ENCODE data around the gene LPCAT1. TPM values are rescaled to one million over a fixed set of nuclear protein-coding genes. Genes with fewer than 3 reads are reported as not detected.

The LPCAT1 gene
- total RNA-seq, 1 donor from 2014 or later, result 86.2 TPM

DNA sequence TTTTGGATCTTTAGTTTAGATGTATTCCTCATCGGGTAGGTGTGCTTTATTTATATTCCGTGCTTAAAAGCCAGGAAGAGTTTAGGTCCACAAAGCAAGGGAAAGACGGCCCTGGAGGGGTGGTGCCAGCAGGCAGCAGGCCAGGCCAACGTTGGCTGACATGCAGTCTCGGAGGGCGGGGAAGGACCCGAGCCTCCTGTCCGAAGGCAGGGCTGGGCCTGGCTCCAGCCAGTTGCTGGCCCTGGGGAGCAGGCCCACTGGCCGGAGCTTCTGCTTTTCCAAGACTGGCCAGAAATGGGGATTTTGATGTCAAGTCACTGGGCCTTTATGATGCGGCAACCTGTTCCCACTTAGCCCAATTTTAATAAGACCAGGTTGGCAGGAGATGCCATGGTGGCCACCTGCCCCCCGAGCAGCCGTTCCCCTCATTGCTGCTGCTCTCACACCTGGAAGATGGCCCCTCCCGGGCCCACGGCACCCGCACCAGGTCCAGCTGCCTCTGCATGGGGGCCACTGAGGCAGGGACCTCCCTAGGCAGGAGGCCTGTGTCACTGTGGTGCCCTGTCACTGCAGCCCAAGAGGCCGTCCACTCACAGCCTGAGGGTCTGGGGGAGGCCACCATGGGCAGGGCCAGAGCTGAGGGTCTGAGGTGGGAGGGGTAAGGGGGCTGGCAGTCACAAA is 23.2 kb downstream of the LPCAT1 start:
- peak overlapping the region in 1 of 2 donors; percentile 18 for H3K27ac ChIP-seq
- peaks cover 0 to 2% of the 10 kb centered on the region in 2 donors for H3K36me3 ChIP-seq

DNA sequence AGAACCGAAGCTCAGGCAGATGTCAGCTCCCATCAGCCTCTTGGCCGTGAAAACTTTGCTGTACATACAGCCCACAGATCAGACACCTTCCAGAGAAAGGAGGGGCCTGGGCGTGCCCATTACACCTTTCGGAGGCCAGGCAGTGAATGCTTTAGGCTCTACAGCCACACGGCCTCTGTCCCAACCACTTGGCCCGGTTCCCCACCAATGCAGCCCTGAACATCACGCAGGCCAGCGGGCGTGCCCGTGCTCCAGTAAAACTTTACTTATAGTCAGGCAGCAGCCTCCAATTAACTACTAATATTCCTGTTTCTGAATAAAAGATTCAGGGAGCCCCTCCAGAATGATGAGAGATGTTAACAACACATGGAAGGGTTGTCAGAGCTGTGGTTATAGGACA is 23.9 kb downstream of the LPCAT1 start:
- Histone ChIP-seq H3K4me3 (no peak overlapping the region), H3K4me1 (peaks cover 0 to 19% of the 10 kb centered on the region in 2 donors), H3K27ac (no peak overlapping the region), H3K27me3 (no peaks in the 10 kb centered on the region), H3K9me3 (no peaks in the 10 kb centered on the region), H3K36me3 (peaks cover 0 to 2% of the 10 kb centered on the region in 2 donors)
- DNase-seq (ENCODE audit: low spot score in 2 of 2), result no peak
- TF ChIP-seq, protein P1, sequence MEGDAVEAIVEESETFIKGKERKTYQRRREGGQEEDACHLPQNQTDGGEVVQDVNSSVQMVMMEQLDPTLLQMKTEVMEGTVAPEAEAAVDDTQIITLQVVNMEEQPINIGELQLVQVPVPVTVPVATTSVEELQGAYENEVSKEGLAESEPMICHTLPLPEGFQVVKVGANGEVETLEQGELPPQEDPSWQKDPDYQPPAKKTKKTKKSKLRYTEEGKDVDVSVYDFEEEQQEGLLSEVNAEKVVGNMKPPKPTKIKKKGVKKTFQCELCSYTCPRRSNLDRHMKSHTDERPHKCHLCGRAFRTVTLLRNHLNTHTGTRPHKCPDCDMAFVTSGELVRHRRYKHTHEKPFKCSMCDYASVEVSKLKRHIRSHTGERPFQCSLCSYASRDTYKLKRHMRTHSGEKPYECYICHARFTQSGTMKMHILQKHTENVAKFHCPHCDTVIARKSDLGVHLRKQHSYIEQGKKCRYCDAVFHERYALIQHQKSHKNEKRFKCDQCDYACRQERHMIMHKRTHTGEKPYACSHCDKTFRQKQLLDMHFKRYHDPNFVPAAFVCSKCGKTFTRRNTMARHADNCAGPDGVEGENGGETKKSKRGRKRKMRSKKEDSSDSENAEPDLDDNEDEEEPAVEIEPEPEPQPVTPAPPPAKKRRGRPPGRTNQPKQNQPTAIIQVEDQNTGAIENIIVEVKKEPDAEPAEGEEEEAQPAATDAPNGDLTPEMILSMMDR (IDR thresholded peaks at IDR 0.05), result no peak
- intact Hi-C loops (cut with DNase I), result no loop called here

More for the DNA sequence above, 23.2 kb downstream of the LPCAT1 start:
- Histone ChIP-seq H3K9me3 (no peaks in the 10 kb centered on the region), H3K4me1 (peaks cover 0 to 19% of the 10 kb centered on the region in 2 donors), H3K4me3 (no peak overlapping the region), H3K27me3 (no peaks in the 10 kb centered on the region)
- no peak for DNase-seq (ENCODE audit: low spot score in 2 of 2)
- TF ChIP-seq, protein P1 (IDR thresholded peaks at IDR 0.05), result no peak
- intact Hi-C loops (cut with DNase I), result no loop called here

DNA sequence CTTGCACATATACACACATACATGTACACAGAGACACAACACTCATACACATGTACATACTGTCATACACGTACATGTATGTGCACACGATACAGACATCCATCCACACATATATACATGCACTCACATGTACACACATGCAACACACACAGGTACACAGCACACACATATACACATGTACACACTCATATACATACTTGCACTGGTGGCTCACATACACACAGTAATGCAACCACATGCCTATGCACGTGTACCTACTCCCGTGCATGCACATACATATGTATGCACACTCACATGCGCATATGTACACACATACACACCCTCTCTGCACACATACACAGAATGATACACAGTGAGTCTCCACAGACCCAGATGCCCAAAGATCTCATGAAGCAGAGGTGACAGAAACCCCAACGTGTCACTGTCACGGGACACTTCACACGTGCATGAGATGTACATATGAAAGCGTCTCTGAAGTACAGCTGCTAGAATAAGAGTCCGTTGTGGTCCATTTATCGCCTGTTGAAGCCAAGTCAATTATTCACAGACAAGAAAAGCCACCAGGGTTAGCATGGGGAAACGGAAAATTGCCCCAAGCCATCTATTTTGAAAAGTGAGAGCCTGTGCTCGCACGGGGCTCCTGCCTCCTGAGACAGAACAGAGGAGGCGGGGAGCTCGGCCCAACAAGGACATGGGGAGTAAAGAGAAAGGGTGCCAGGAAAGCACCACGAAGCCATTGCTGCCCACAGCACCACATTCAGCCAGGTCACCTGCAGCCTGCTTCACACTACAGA is 24.9 kb downstream of the LPCAT1 start:
- intact Hi-C loops (cut with DNase I), result no loop called here

DNA sequence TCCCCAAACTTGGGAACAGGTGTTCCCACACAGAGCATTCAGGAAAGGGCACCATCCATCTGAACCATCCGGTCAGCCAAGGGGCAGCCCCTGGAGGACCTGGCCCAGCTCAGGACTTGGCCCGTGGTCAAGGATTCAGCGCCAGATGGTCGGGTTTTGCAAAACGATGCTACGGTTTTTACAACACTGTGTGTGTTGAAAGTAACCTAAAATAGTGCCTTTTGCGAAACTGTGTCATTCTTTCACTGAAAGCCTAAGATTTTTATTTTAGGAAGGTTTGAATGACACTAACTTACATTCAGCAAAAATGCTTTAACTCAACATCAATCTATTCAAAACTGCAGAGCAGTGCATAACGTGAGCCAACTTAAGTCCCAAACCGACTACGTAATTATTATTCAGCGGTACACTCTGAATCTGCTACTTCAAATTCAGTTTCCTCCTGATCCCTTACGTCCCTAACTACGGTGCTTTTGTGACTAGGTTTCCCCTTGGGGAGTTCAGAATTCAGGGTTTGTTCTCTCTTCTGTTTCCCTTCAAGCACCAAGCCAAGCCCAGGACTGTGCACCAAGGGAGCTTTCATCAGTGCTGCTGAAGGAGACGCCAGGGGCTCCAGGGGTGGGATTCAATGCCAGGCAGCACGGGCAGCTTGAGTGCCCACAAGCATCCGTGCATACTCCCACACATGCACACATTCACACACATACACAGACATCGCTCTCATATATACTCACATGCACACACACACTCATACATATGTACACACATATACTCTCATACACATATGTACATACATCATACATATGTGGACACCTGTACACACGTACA is 25.8 kb downstream of the LPCAT1 start:
- DNase-seq (ENCODE audit: low spot score in 2 of 2), result no peak
- Histone ChIP-seq H3K27ac (no peak overlapping the region), H3K4me3 (no peak overlapping the region), H3K9me3 (no peaks in the 10 kb centered on the region), H3K4me1 (peaks cover 0 to 11% of the 10 kb centered on the region in 2 donors), H3K27me3 (no peaks in the 10 kb centered on the region), H3K36me3 (peaks cover 13 to 20% of the 10 kb centered on the region in 2 donors)
- TF ChIP-seq, protein P1 (IDR thresholded peaks at IDR 0.05), result no peak
- intact Hi-C loops (cut with DNase I), result no loop called here

More for the DNA sequence above, 24.9 kb downstream of the LPCAT1 start:
- no peak overlapping the region for H3K4me3 ChIP-seq
- H3K4me1 ChIP-seq, result peaks cover 0 to 14% of the 10 kb centered on the region in 2 donors
- peaks cover 7 to 12% of the 10 kb centered on the region in 2 donors for H3K36me3 ChIP-seq
- H3K27ac ChIP-seq, result no peak overlapping the region
- TF ChIP-seq, protein P1 (IDR thresholded peaks at IDR 0.05), result no peak
- DNase-seq (ENCODE audit: low spot score in 2 of 2), result no peak
- H3K9me3 ChIP-seq, result no peaks in the 10 kb centered on the region
- no peaks in the 10 kb centered on the region for H3K27me3 ChIP-seq

DNA sequence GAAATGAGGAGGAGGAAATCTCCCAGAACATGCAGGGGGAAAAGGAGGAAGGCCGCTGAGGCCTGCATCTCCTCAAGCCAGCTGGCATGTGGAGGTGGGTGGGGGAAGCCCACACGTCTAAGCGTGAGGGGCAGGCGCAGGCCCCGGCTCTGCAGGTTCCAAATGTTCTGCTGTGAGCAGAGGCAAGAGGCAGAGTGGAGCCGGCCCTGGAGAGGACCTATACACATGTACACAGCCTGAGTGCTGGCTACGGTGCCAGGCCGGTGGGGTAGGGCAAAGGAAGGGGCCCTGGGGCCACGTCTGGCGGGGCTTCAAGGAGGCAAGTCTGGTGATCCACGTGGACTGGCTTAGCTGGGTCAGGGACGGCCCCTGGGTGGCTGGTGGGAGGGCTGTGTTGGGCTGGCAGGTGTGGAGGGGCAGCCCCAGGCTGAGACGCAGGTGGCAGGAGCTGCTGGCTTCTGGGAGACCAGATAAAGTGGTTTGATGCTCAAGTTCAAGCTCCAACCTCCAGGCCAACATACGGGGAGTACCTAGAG is 26.4 kb downstream of the LPCAT1 start:
- intact Hi-C loops (cut with DNase I), result no loop called here
- H3K4me3 ChIP-seq, result no peak overlapping the region
- DNase-seq (ENCODE audit: low spot score in 2 of 2), result no peak
- no peaks in the 10 kb centered on the region for H3K27me3 ChIP-seq
- H3K36me3 ChIP-seq, result peaks cover 18 to 27% of the 10 kb centered on the region in 2 donors
- H3K9me3 ChIP-seq, result no peaks in the 10 kb centered on the region
- peaks cover 0 to 11% of the 10 kb centered on the region in 2 donors for H3K4me1 ChIP-seq
- no peak overlapping the region for H3K27ac ChIP-seq
- TF ChIP-seq, protein P1 (IDR thresholded peaks at IDR 0.05), result no peak
